H1 (cell line): ENCODE measurements around the gene DBNDD1. TPM values are rescaled to one million over a fixed set of nuclear protein-coding genes. Genes with fewer than 3 reads are reported as not detected.

Experiments used
- CTCF ChIA-PET: fragments of 300-600 bp; sonication (Branson Sonifier 250); formaldehyde crosslinking; loops from one replicate; lab custom pipeline; 2021; ENCODE audit not compliant: partially characterized antibody; lab: Charles Lee
- POLR2A ChIA-PET: fragments of 300-600 bp; sonication (Branson Sonifier 250); formaldehyde crosslinking; loops from one replicate; lab custom pipeline; 2021; ENCODE audit warnings: inconsistent platforms; ENCODE audit not compliant: partially characterized antibody; lab: Charles Lee
- DNase-seq, 2 experiments: peaks; one replicate each; pipeline versions ENCODE4 v3.0.0 to v3.0.0-alpha.2; 2010 to 2022; ENCODE audit warnings: low spot score in 2 of 2, low read depth in 1 of 2, mixed read lengths in 1 of 2
- FAIRE-seq: peaks from 2 replicates; lab custom pipeline; 2011; peaks lifted over from hg19 to GRCh38; lab: Jason Lieb, UNC
- H2AFZ ChIP-seq: 2 replicates; pipeline ENCODE4 v1.8.1; 2012; ENCODE audit warnings: low read length, inconsistent platforms
- H2AK5ac ChIP-seq: 2 replicates; pipeline ENCODE4 v1.6.1; 2013; ENCODE audit warnings: low read depth, low read length
- H2BK120ac ChIP-seq: replicated peaks from 2 replicates; pipeline ENCODE3; 2013; ENCODE audit warnings: low read depth, low read length, inconsistent platforms
- H2BK12ac ChIP-seq: 2 replicates; pipeline ENCODE4 v1.6.1; 2013; ENCODE audit warnings: low read depth, low read length
- H2BK15ac ChIP-seq: 2 replicates; pipeline ENCODE4 v1.6.1; 2013; ENCODE audit warnings: low read length
- H2BK20ac ChIP-seq: 2 replicates; pipeline ENCODE4 v1.6.1; 2013; ENCODE audit warnings: low read length
- H2BK5ac ChIP-seq: 2 replicates; pipeline ENCODE4 v1.6.1; 2013; ENCODE audit warnings: low read depth, low read length
- H3K14ac ChIP-seq: 2 replicates; pipeline ENCODE4 v1.6.1; 2013; ENCODE audit warnings: inconsistent platforms; ENCODE audit not compliant: insufficient read length
- H3K18ac ChIP-seq: 2 replicates; pipeline ENCODE4 v1.6.1; 2013; ENCODE audit warnings: low read length; ENCODE audit errors: extremely low read depth
- H3K23ac ChIP-seq: 2 replicates; pipeline ENCODE4 v1.6.1; 2013; ENCODE audit warnings: inconsistent platforms; ENCODE audit not compliant: insufficient read length
- H3K23me2 ChIP-seq: 2 replicates; pipeline ENCODE4 v1.6.1; 2013; ENCODE audit warnings: low read depth, low read length
- H3K27ac ChIP-seq: 2 replicates; pipeline ENCODE4 v1.6.1; 2011; ENCODE audit warnings: low read depth, low read length, inconsistent platforms
- H3K27me3 ChIP-seq, 4 experiments: replicated peaks in 1 of 4; 1 replicate in 1 of 4; 2 replicates in 3 of 4; pipeline versions ENCODE4 v1.6.1 to v1.8.1; 2011 to 2013; ENCODE audit warnings: low read length in 3 of 4, mild to moderate bottlenecking in 3 of 4, inconsistent platforms in 2 of 4, mixed read lengths in 2 of 4, moderate library complexity in 1 of 4; ENCODE audit not compliant: control insufficient read depth in 3 of 4, insufficient read depth in 3 of 4; ENCODE audit errors: extremely low read depth in 1 of 4
- H3K36me3 ChIP-seq, 4 experiments: 2 replicates each; pipeline versions ENCODE4 v1.6.1 to v1.8.1; 2011 to 2013; ENCODE audit warnings: mild to moderate bottlenecking in 4 of 4, low read length in 3 of 4, moderate library complexity in 2 of 4, control low read depth in 1 of 4, inconsistent platforms in 1 of 4; ENCODE audit not compliant: insufficient read depth in 4 of 4, control insufficient read depth in 2 of 4
- H3K4ac ChIP-seq: replicated peaks from 2 replicates; pipeline ENCODE3; 2013; ENCODE audit warnings: low read length, low read depth, mixed read lengths, inconsistent platforms; ENCODE audit not compliant: insufficient read length
- H3K4me1 ChIP-seq, 4 experiments: replicated peaks in 1 of 4; 1 replicate in 1 of 4; 2 replicates in 3 of 4; pipeline versions ENCODE4 v1.6.1 to v1.8.1; 2011 to 2013; ENCODE audit warnings: low read length in 3 of 4, inconsistent platforms in 2 of 4, mixed read lengths in 1 of 4; ENCODE audit not compliant: insufficient read depth in 4 of 4, control insufficient read depth in 3 of 4
- H3K4me2 ChIP-seq, 2 experiments: 2 replicates each; pipeline versions ENCODE4 v1.6.1 to v1.8.1; 2011 to 2013; ENCODE audit warnings: low read depth in 2 of 2, low read length in 2 of 2, control low read depth in 1 of 2, inconsistent platforms in 1 of 2, mild to moderate bottlenecking in 1 of 2; ENCODE audit not compliant: insufficient read depth in 1 of 2
- H3K4me3 ChIP-seq, 4 experiments: fragments of 200-600, 300-600 bp in 1 of 4; sonication (generic), shearing (Covaris generic), sonication (Bioruptor Twin) in 1 of 4; 2 replicates each; pipeline versions ENCODE4 v1.5.1 to v1.8.1; 2011 to 2016; ENCODE audit warnings: low read length in 4 of 4, low read depth in 3 of 4, control low read depth in 2 of 4, inconsistent platforms in 2 of 4, mild to moderate bottlenecking in 2 of 4, mixed read lengths in 1 of 4, moderate library complexity in 1 of 4; ENCODE audit not compliant: insufficient read depth in 2 of 4; ENCODE audit errors: extremely low read depth in 1 of 4
- H3K56ac ChIP-seq: replicated peaks from 2 replicates; pipeline ENCODE3; 2013; ENCODE audit warnings: low read depth, mild to moderate bottlenecking, mixed read lengths, low read length, inconsistent platforms; ENCODE audit not compliant: insufficient read length
- H3K79me1 ChIP-seq: 2 replicates; pipeline ENCODE4 v1.6.1; 2013; ENCODE audit warnings: low read depth, low read length, control low read depth
- H3K79me2 ChIP-seq, 2 experiments: 2 replicates each; pipeline versions ENCODE4 v1.6.1 to v1.8.1; 2012 to 2013; ENCODE audit warnings: low read length in 2 of 2, mild to moderate bottlenecking in 2 of 2, inconsistent platforms in 1 of 2; ENCODE audit not compliant: insufficient read depth in 2 of 2, control insufficient read depth in 1 of 2
- H3K9ac ChIP-seq, 4 experiments: replicated peaks in 1 of 4; 1 replicate in 1 of 4; 2 replicates in 3 of 4; pipeline versions ENCODE4 v1.6.1 to v1.8.1; 2011 to 2013; ENCODE audit warnings: low read depth in 3 of 4, low read length in 3 of 4, control low read depth in 2 of 4, mild to moderate bottlenecking in 2 of 4, moderate library complexity in 2 of 4, inconsistent platforms in 1 of 4; ENCODE audit errors: extremely low read depth in 1 of 4
- H3K9me3 ChIP-seq, 2 experiments: 2 replicates each; pipeline versions ENCODE4 v1.6.1 to v1.8.1; 2012 to 2013; ENCODE audit warnings: mild to moderate bottlenecking in 2 of 2, moderate library complexity in 2 of 2, control low read depth in 1 of 2, inconsistent platforms in 1 of 2, low read depth in 1 of 2, low read length in 1 of 2, mixed read lengths in 1 of 2; ENCODE audit not compliant: insufficient read depth in 2 of 2
- H4K20me1 ChIP-seq, 2 experiments: replicated peaks in 1 of 2; 2 replicates each; pipeline versions ENCODE3 to v1.8.1; 2011 to 2013; ENCODE audit warnings: inconsistent platforms in 2 of 2, low read length in 2 of 2, mild to moderate bottlenecking in 1 of 2; ENCODE audit not compliant: insufficient read depth in 2 of 2, control insufficient read depth in 1 of 2
- H4K5ac ChIP-seq: 2 replicates; pipeline ENCODE4 v1.6.1; 2013; ENCODE audit warnings: low read length, low read depth, mixed read lengths, inconsistent platforms; ENCODE audit not compliant: insufficient read length
- H4K8ac ChIP-seq: 2 replicates; pipeline ENCODE4 v1.8.0; 2013; ENCODE audit warnings: mild to moderate bottlenecking, moderate library complexity, low read length, inconsistent platforms; ENCODE audit not compliant: insufficient read depth; ENCODE audit errors: extremely low read depth
- H4K91ac ChIP-seq: replicated peaks from 2 replicates; pipeline ENCODE3; 2013; ENCODE audit warnings: low read length, mixed read lengths, inconsistent platforms; ENCODE audit not compliant: insufficient read length
- CEBPB ChIP-seq: IDR thresholded peaks from 2 replicates; pipeline ENCODE4 v1.6.1; 2012; ENCODE audit warnings: low read depth, low read length
- CTBP2 ChIP-seq: IDR thresholded peaks from 2 replicates; pipeline ENCODE4 v1.7.0; 2011; ENCODE audit warnings: borderline replicate concordance, mild to moderate bottlenecking, moderate library complexity, mixed read lengths, low read length; ENCODE audit not compliant: insufficient read depth, insufficient read length
- NRF1 ChIP-seq: IDR thresholded peaks from 2 replicates; pipeline ENCODE4 v1.6.1; 2011; ENCODE audit warnings: mild to moderate bottlenecking, low read depth, low read length, improper control_type of control experiment
- SP2 ChIP-seq: IDR thresholded peaks from 2 replicates; pipeline ENCODE4 v1.6.1; 2012; ENCODE audit warnings: mild to moderate bottlenecking, low read length, inconsistent platforms
- SP4 ChIP-seq: IDR thresholded peaks from 2 replicates; pipeline ENCODE4 v1.6.1; 2012; ENCODE audit warnings: low read length, inconsistent platforms
- TAF1 ChIP-seq: IDR thresholded peaks from 2 replicates; pipeline ENCODE4 v1.6.1; 2011; ENCODE audit warnings: mild to moderate bottlenecking, low read depth, low read length
- WGBS, 2 experiments: shearing (Covaris generic) in 1 of 2; methylation state at CpG; one replicate each; pipeline versions ENCODE4 v1.1.6 to v1.1.7; 2013 to 2015; ENCODE audit warnings: low lambda C conversion rate in 2 of 2, mixed read lengths in 2 of 2, inconsistent platforms in 1 of 2, low coverage in 1 of 2, missing lambda C conversion rate in 1 of 2; ENCODE audit not compliant: insufficient replicate concordance in 2 of 2, insufficient coverage in 1 of 2, insufficient read length in 1 of 2; ENCODE audit errors: extremely low coverage in 1 of 2, missing lambda C conversion rate in 1 of 2; 5-methylcytosine and 5-hydroxymethylcytosine counted together
- polyA plus RNA-seq, 7 experiments: library from polyadenylated mRNA; depleted of rRNA in 3 of 7; stranded (reverse) in 5 of 7; unstranded in 2 of 7; fragments of >200 nt in 5 of 7; fragments of 200-250 nt in 2 of 7; gene quantifications; 1 replicate in 5 of 7; 2 replicates in 1 of 7; 4 replicates in 1 of 7; pipeline versions ENCODE4 v1.2.1 to v1.2.3, GENCODE V29; 2011 to 2013; ENCODE audit warnings: missing spikeins in 2 of 7, mixed read lengths in 2 of 7
- total RNA-seq: library from RNA; stranded (reverse); fragmentation: NEBNext Ultra II Directional; extraction: Animal tissue kit (Norgen Biotek cat#: 25700); gene quantifications from 2 replicates; pipeline ENCODE4 v1.2.1, GENCODE V29; 2021

DBNDD1 gene
- total and polyA plus RNA-seq, 2 of the 8 experiments (the other 6 are each of a cell fraction or from before 2014, with no cell fraction given) = 69.9 to 92.6 TPM

DNA sequence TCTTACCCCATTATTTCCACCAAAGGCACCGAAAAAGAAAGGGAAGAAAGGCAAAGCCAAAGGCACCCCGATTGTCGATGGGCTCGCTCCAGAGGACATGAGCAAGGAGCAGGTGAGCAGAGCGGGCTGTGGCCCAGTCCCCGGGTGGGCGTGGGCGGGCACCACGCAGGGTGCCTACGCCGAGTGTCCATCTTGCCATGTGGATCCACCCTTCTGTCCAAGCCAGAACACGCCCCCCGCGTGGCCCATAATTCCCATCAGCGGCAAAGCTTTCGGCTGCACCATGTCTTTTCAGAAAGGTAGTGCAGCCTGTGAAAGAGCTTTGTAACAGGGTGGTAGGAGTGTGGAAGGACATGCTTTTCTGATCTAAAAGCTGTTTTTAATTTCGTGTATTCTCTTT is 8.4 kb upstream of the DBNDD1 start:
- Histone ChIP-seq H4K20me1 (peaks cover 0 to 6% of the 10 kb centered on the region in 2 experiments), H4K5ac (no peak overlapping the region), H3K79me1 (no peaks in the 10 kb centered on the region; the same call in 1 of the 2 replicates), H3K14ac (no peak overlapping the region), H3K4me2 (no peak overlapping the region), H3K4me1 (peaks cover 0 to 5% (median 2%) of the 10 kb centered on the region in 4 experiments; a peak in 3 of 7 replicates), H3K4ac (no peak overlapping the region), H3K27ac (no peak overlapping the region), H3K79me2 (no peaks in the 10 kb centered on the region), H2BK120ac (no peak overlapping the region), H4K91ac (no peak overlapping the region), H3K9me3 (no peaks in the 10 kb centered on the region), H2BK5ac (no peak overlapping the region), H3K23me2 (peaks cover 4% of the 10 kb centered on the region; the same call in 1 of the 2 replicates), H2AK5ac (no peak overlapping the region), H2BK12ac (no peak overlapping the region), H3K9ac (no peak overlapping the region), H4K8ac (no peak overlapping the region), H3K4me3 (no peak overlapping the region), H2AFZ (no peak overlapping the region), H3K56ac (no peak overlapping the region), H3K18ac (no peak overlapping the region), H3K36me3 (peaks cover 2 to 15% (median 11%) of the 10 kb centered on the region in 4 experiments; a peak in 6 of 8 replicates), H2BK20ac (no peak overlapping the region), H2BK15ac (no peak overlapping the region), H3K23ac (no peak overlapping the region), H3K27me3 (no peaks in the 10 kb centered on the region)
- TF ChIP-seq NRF1 = no peak
- no peak for TF ChIP-seq SP4
- no peak for TF ChIP-seq CTBP2
- no peak for TF ChIP-seq TAF1
- TF ChIP-seq SP2 = no peak
- TF ChIP-seq CEBPB = no peak
- ChIA-PET POLR2A (interaction anchor here (0.9 to 1.9 kb wide), 2 partner anchors 17 to 55 kb away, joined by 3 to 5 read pairs; no protein-coding TSS in a partner anchor), CTCF (interaction anchor here (0.9 kb wide), 1 partner anchor 10 kb away, joined by 3 read pairs; no protein-coding TSS in a partner anchor)
- no peak for DNase-seq
- WGBS, 2 experiments = 94% methylated on average over 17 of the region's 17 CpGs; no CpG with 5 or more reads in 1 of the 2 experiments
- no peak for FAIRE-seq
